GM18505 (cell line): Measurements from ENCODE around the gene PCDHGA9.

Experiments used
- ATAC-seq: cut with Tn5 transposase; IDR thresholded peaks from one replicate; pipeline ENCODE4 v1.9.1; 2021; ENCODE audit not compliant: unreplicated experiment
- POLR2A ChIP-seq: IDR thresholded peaks from 4 replicates; pipeline ENCODE4 v1.6.1; 2011; ENCODE audit warnings: borderline replicate concordance; ENCODE audit not compliant: insufficient read depth, insufficient read length; ENCODE audit errors: extremely low read depth

Gene PCDHGA9

DNA sequence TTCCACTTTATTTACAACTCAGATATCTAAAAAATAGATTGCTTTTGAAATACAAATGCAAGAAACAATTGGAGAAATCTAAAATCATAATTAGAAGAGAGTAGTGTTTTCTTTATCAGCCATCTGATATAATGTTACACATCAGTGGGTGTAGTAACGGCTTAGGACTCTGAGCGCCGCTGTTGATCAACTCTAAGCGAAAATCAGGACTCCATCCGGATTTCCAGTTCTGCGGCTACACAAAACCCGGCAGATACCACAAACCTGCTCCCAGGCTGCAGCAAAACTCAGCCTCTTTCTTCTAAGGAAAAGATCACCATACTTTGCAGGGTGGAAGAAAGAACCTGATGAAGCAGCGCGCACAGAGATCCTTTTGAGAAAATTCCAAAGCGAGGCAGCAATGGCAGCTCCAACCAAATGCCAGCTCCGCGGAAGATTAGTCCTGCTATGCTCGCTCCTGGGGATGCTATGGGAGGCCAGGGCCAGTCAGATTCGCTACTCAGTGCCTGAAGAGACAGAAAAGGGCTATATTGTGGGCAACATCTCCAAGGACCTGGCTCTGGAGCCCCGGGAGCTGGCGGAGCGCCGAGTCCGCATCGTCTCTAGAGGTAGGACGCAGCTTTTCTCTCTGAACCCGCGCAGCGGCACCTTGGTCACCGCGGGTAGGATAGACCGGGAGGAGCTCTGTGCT is at the start of gene PCDHGA9:
Gene PCDHGA9, plus strand, starts transcription at position 226 of the 691 bp plus-strand sequence. Its CDS starts 175 bp downstream, at position 401.
- no peak for TF ChIP-seq POLR2A
- ATAC-seq, result no peak

- TF ChIP-seq POLR2A, result no peak
- ATAC-seq, result no peak
These were observed 47.6 kb upstream of the PCDHGA9 start, which contains the start of gene PCDHGA4 for GRCh38 chr5:141354900-141355469. Gene PCDHGA4 (plus strand): TSS chr5:141355021. CDS start chr5:141355108, 87 bp downstream.

DNA sequence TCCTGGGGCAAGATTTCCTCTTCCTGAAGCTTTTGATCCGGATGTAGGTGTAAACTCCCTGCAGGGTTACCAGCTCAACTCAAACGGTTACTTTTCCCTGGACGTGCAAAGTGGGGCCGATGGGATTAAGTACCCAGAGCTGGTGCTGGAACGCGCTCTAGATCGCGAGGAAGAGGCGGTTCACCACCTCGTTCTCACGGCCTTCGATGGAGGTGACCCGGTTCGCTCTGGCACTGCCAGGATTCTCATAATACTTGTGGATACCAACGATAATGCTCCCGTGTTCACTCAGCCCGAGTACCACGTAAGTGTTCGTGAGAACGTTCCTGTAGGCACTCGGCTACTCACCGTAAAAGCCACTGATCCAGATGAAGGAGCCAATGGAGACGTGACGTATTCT is 46.9 kb upstream of the PCDHGA9 start:
- no peak for ATAC-seq
- TF ChIP-seq POLR2A, result no peak

DNA sequence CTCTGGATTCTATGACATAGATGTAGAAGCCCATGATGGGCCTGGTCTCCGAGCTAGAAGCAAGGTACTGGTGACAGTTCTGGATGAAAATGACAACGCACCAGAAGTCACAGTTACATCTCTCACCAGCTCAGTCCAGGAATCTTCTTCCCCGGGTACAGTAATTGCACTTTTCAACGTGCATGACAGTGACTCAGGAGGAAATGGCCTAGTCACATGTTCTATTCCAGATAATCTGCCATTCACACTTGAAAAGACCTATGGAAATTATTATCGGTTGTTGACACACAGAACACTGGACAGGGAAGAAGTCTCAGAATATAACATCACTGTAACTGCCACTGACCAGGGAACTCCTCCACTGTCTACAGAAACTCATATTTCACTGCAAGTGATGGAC is 46.4 kb upstream of the PCDHGA9 start:
- ATAC-seq, result no peak
- TF ChIP-seq POLR2A, result no peak

GRCh38 chr5:141356950-141357349 is 45.6 kb upstream of the PCDHGA9 start:
- TF ChIP-seq POLR2A, result no peak
- ATAC-seq, result no peak

- ATAC-seq, result no peak
- TF ChIP-seq POLR2A, result no peak
These were observed 42.7 kb upstream of the PCDHGA9 start, which contains the start of gene PCDHGB2 for GRCh38 chr5:141359790-141360426. Gene PCDHGB2 (plus strand): TSS chr5:141359994. CDS start chr5:141360136, 142 bp downstream.

DNA sequence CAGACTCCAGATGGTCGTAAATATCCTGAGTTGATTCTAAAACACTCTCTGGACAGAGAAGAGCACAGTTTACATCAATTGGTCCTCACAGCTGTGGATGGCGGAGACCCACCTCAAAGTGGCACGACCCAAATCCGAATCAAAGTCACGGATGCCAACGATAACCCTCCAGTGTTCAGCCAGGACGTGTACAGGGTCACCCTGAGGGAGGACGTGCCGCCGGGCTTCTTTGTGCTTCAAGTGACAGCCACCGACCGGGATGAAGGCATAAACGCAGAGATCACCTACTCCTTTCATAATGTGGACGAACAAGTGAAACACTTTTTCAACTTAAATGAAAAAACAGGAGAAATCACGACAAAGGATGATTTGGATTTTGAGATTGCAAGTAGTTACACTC is 41.9 kb upstream of the PCDHGA9 start:
- TF ChIP-seq POLR2A, result no peak
- ATAC-seq, result no peak

DNA sequence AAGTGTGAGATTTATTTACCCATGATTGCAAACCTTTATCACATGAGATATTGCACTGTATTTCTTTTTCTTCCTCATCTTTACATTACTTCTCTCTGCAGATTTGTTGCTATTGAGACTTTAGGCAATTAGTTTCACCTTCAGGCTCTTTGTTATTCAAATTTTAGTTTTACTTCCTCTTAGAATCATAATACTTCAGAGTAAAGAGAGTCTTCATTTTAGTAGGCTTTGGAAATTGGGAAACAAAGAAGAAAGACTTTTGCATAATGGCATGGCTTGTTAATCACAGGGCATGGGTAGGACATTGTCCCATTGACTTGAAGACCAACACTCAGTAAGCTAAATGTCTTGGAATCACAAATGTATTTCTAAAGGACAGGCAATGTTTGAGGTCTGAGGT is 39.9 kb upstream of the PCDHGA9 start:
- TF ChIP-seq POLR2A, result no peak
- no peak for ATAC-seq

- TF ChIP-seq POLR2A, result no peak
- no peak for ATAC-seq
These were observed 38.5 kb upstream of the PCDHGA9 start, which contains the start of gene PCDHGA5 for GRCh38 chr5:141363952-141364660. Gene PCDHGA5 (plus strand): TSS chr5:141364162. CDS start chr5:141364331, 169 bp downstream.

GRCh38 chr5:141366016-141366896 is 36.3 kb upstream of the PCDHGA9 start:
- TF ChIP-seq POLR2A, result no peak
- no peak for ATAC-seq

DNA sequence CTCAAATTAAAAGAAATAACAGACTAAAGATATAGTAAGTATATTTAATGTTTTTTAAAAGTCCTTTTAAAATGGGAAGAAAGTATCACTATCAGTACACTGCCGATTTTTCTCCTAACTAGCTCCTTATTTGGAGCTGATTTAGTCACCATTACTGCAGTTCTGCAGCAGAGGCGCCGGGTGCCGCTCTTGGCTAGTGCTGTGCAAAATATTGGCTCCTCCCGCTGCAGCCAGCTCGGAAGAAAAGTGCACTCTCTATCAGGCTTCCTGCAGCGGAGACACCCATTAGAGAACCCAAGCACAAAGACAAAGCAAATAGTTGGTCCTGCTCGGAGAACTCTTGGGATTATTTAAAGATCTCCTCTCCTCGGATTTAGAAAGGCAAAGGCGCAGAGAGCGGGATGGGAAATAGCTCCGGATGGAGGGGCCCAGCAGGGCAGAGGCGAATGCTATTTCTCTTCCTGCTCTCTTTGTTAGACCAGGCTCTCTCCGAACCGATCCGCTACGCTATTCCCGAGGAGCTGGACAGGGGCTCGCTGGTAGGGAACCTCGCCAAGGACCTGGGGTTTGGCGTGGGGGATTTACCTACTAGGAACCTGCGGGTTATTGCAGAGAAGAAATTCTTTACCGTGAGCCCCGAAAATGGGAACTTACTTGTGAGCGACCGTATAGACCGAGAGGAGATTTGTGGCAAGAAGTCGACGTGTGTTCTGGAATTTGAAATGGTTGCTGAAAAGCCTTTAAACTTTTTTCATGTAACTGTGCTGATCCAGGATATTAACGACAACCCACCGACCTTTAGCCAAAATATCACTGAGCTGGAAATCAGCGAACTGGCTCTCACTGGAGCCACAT is 32.4 kb upstream of the PCDHGA9 start, which contains the start of gene PCDHGB3:
Gene PCDHGB3, plus strand, starts transcription at position 249 of the 855 bp plus-strand sequence. Its CDS starts 153 bp downstream, at position 402.
- TF ChIP-seq POLR2A, result no peak
- ATAC-seq, result peak; percentile 62
